LNCAP (cell line): ENCODE data around the gene HEATR5A.

Experiments
- CTCF ChIP-seq: fragments of 450-650 bp; IDR thresholded peaks from 2 replicates; pipeline ENCODE4 v1.5.1; 2017; ENCODE audit warnings: mild to moderate bottlenecking

HEATR5A gene

GRCh38 chr14:31449971-31450610 lies 29.7 kb upstream of the HEATR5A start:
- TF ChIP-seq CTCF, result peak; percentile 73

GRCh38 chr14:31449136-31449535 lies 28.8 kb upstream of the HEATR5A start:
- TF ChIP-seq CTCF, result no peak

- TF ChIP-seq CTCF, result no peak
Observed at GRCh38 chr14:31445703-31446102, 25.4 kb upstream of the HEATR5A start.

GRCh38 chr14:31442284-31442683 lies 21.9 kb upstream of the HEATR5A start:
- TF ChIP-seq CTCF, result no peak

GRCh38 chr14:31441273-31442111 lies 21.1 kb upstream of the HEATR5A start:
- no peak for TF ChIP-seq CTCF

- TF ChIP-seq CTCF, result no peak
Observed at GRCh38 chr14:31440280-31440679, 19.9 kb upstream of the HEATR5A start.

- TF ChIP-seq CTCF, result no peak
Observed at GRCh38 chr14:31439561-31439960, 19.2 kb upstream of the HEATR5A start.
